Measurements from ENCODE around the gene NLGN1. TPM values are rescaled to one million over a fixed set of nuclear protein-coding genes. Genes with fewer than 3 reads are reported as not detected.

NLGN1 gene
- total RNA-seq, 4 donors from 2014 or later: 12.9 to 20.9 (median 18.0) TPM

DNA sequence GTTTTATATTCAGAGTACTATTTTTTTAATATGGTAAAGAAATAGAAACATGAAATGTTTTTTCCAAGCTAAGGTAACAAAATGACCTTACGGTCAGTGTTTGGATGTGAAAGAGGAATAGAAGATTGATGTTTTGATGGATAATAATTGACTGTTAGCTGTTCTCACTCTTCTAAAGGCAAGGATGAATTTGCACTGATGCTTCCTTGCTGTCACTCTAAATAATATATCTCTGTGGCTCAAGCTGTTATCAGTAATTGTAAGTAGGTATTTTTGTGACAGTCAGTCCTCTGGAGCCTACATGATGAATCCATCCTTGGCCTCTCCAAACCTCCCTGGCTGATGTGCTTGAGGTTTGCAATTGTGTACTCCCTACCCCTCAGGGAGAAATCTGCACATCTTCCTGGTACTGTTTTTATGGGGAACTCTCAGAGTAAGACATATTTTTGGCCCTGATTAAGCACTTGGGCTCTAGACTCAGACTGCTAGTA lies 283.7 kb downstream of the NLGN1 start:
- Histone ChIP-seq H3K36me3 (no peaks in the 10 kb centered on the region), H3K4me3 (no peak overlapping the region), H3K9me3 (no peaks in the 10 kb centered on the region), H3K4me1 (no peaks in the 10 kb centered on the region), H3K27me3 (no peaks in the 10 kb centered on the region), H3K27ac (replicated peaks in 1 of 4) (no peak overlapping the region)
- TF ChIP-seq EP300 (IDR thresholded peaks at IDR 0.05) (no peak), POLR2AphosphoS5 (IDR thresholded peaks at IDR 0.05) (no peak), POLR2A (IDR thresholded peaks at IDR 0.05; ENCODE audit: low read depth) (no peak)
- TF ChIP-seq, protein P1, sequence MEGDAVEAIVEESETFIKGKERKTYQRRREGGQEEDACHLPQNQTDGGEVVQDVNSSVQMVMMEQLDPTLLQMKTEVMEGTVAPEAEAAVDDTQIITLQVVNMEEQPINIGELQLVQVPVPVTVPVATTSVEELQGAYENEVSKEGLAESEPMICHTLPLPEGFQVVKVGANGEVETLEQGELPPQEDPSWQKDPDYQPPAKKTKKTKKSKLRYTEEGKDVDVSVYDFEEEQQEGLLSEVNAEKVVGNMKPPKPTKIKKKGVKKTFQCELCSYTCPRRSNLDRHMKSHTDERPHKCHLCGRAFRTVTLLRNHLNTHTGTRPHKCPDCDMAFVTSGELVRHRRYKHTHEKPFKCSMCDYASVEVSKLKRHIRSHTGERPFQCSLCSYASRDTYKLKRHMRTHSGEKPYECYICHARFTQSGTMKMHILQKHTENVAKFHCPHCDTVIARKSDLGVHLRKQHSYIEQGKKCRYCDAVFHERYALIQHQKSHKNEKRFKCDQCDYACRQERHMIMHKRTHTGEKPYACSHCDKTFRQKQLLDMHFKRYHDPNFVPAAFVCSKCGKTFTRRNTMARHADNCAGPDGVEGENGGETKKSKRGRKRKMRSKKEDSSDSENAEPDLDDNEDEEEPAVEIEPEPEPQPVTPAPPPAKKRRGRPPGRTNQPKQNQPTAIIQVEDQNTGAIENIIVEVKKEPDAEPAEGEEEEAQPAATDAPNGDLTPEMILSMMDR (IDR thresholded peaks at IDR 0.05): no peak
- 100% methylated on average over 1 of the region's 1 CpG for WGBS
- DNase-seq (ENCODE audit: extremely low spot score): no peak
- intact Hi-C loops (cut with DNase I): no loop called here

- TF ChIP-seq POLR2A (IDR thresholded peaks at IDR 0.05; ENCODE audit: low read depth): no peak
- no peak for TF ChIP-seq EP300 (IDR thresholded peaks at IDR 0.05)
- TF ChIP-seq POLR2AphosphoS5 (IDR thresholded peaks at IDR 0.05): no peak
- TF ChIP-seq, protein P1 (IDR thresholded peaks at IDR 0.05): no peak
- no peaks in the 10 kb centered on the region for H3K4me1 ChIP-seq
- DNase-seq (ENCODE audit: extremely low spot score): no peak
- H3K27ac ChIP-seq (replicated peaks in 1 of 4): no peak overlapping the region
- intact Hi-C loops (cut with DNase I): no loop called here
- no peaks in the 10 kb centered on the region for H3K27me3 ChIP-seq
- H3K36me3 ChIP-seq: no peaks in the 10 kb centered on the region
- H3K4me3 ChIP-seq: no peak overlapping the region
- WGBS: 95% methylated on average over 2 of the region's 2 CpGs
- H3K9me3 ChIP-seq: no peaks in the 10 kb centered on the region
Measured at GRCh38 chr3:173685456-173685855, 287.9 kb downstream of the NLGN1 start.

- 87% methylated on average over 4 of the region's 4 CpGs for WGBS
- no peaks in the 10 kb centered on the region for H3K4me1 ChIP-seq
- H3K27me3 ChIP-seq: no peaks in the 10 kb centered on the region
- intact Hi-C loops (cut with DNase I): no loop called here
- no peaks in the 10 kb centered on the region for H3K36me3 ChIP-seq
- no peaks in the 10 kb centered on the region for H3K9me3 ChIP-seq
- no peak overlapping the region for H3K4me3 ChIP-seq
- no peak overlapping the region for H3K27ac ChIP-seq (replicated peaks in 1 of 4)
- DNase-seq (ENCODE audit: extremely low spot score): no peak
- no peak for TF ChIP-seq POLR2A (IDR thresholded peaks at IDR 0.05; ENCODE audit: low read depth)
Measured at GRCh38 chr3:173688216-173688842, 290.8 kb downstream of the NLGN1 start.

DNA sequence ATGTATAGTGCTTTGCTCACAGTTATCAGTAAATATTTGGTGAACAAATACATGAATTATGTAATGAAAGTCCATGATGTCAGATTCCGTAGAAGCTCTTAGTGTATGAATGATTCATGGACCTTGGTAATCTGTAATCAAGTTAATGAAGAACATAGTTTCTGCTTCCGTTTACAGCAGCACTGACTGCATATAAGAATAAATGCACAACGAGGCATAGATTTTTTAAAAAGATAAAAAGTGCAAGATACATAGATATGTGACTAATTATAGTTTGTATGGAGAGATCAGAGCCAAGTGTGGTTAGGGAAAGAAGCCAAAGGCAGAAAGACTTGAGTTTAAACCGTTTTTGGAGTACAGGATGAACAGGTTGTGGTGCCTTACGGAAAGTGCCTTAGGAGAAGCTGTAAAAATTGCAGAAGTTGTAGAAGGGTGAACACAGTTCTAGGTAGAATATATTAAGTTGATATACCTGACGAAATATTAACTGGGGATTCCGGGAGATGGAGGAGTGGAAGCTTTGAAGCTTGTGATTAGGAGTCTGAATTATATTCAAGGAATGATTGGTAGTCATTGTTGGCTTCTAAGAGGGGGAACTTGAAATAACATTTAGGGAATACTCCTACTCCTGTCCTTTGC lies 293.1 kb downstream of the NLGN1 start:
- Histone ChIP-seq H3K4me3 (no peak overlapping the region), H3K27ac (replicated peaks in 1 of 4) (no peak overlapping the region), H3K27me3 (no peaks in the 10 kb centered on the region), H3K9me3 (no peaks in the 10 kb centered on the region), H3K36me3 (no peaks in the 10 kb centered on the region), H3K4me1 (no peaks in the 10 kb centered on the region)
- DNase-seq (ENCODE audit: extremely low spot score): no peak
- WGBS: 68% methylated on average over 7 of the region's 7 CpGs
- TF ChIP-seq EP300 (IDR thresholded peaks at IDR 0.05): no peak
- TF ChIP-seq POLR2AphosphoS5 (IDR thresholded peaks at IDR 0.05): no peak
- no peak for TF ChIP-seq POLR2A (IDR thresholded peaks at IDR 0.05; ENCODE audit: low read depth)
- TF ChIP-seq, protein P1 (IDR thresholded peaks at IDR 0.05): no peak
- intact Hi-C loops (cut with DNase I): no loop called here

- WGBS: 94% methylated on average over 1 of the region's 1 CpG
- no peaks in the 10 kb centered on the region for H3K4me1 ChIP-seq
- H3K27ac ChIP-seq (replicated peaks in 1 of 4): no peak overlapping the region
- no peak overlapping the region for H3K4me3 ChIP-seq
- H3K36me3 ChIP-seq: no peaks in the 10 kb centered on the region
- intact Hi-C loops (cut with DNase I): no loop called here
- H3K27me3 ChIP-seq: no peaks in the 10 kb centered on the region
- TF ChIP-seq POLR2A (IDR thresholded peaks at IDR 0.05; ENCODE audit: low read depth) (no peak), EP300 (IDR thresholded peaks at IDR 0.05) (no peak), POLR2AphosphoS5 (IDR thresholded peaks at IDR 0.05) (no peak)
- TF ChIP-seq, protein P1 (IDR thresholded peaks at IDR 0.05): no peak
- no peak for DNase-seq (ENCODE audit: extremely low spot score)
- peaks cover 0 to 6% (median 0%) of the 10 kb centered on the region in 4 donors for H3K9me3 ChIP-seq
Measured at GRCh38 chr3:173699353-173699752, 301.8 kb downstream of the NLGN1 start.
